ENCODE measurements around the gene SKIC8.

DNA sequence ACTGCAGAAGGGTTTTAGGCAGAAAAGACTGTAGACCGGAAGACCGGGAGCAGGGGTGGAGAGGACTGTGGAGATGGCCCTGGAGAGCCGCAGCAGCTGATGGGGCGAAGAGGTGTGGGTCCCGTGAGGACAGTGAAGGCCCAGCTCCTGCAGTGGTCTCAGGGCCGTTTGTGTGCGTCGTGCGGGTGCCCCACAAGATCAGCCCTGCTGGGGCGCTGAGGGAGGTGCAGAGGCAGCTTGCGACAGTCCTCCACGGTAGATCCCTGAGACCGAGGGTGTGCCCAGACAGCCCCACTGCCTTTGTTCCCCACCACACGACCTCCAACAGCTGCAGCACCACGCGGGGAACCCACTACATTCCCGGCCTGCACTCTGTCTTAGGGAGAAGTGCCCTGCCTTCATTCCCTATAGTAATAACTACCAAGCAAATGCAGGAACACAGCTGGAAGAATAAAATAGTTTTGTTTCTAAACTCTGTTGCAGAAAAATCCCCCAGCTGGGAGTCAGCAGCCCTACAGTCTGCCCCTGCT, 21.7 kb upstream of the SKIC8 start:
- TF ChIP-seq, protein P1, sequence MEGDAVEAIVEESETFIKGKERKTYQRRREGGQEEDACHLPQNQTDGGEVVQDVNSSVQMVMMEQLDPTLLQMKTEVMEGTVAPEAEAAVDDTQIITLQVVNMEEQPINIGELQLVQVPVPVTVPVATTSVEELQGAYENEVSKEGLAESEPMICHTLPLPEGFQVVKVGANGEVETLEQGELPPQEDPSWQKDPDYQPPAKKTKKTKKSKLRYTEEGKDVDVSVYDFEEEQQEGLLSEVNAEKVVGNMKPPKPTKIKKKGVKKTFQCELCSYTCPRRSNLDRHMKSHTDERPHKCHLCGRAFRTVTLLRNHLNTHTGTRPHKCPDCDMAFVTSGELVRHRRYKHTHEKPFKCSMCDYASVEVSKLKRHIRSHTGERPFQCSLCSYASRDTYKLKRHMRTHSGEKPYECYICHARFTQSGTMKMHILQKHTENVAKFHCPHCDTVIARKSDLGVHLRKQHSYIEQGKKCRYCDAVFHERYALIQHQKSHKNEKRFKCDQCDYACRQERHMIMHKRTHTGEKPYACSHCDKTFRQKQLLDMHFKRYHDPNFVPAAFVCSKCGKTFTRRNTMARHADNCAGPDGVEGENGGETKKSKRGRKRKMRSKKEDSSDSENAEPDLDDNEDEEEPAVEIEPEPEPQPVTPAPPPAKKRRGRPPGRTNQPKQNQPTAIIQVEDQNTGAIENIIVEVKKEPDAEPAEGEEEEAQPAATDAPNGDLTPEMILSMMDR (IDR thresholded peaks at IDR 0.05) = no peak
- TF ChIP-seq POLR2A (IDR thresholded peaks at IDR 0.05) (no peak), POLR2AphosphoS5 (IDR thresholded peaks at IDR 0.05; ENCODE audit: insufficient read depth in 1 of 2, low read depth in 1 of 2) (no peak)
